Measurements from ENCODE around the gene LAMC2.

Gene LAMC2

DNA sequence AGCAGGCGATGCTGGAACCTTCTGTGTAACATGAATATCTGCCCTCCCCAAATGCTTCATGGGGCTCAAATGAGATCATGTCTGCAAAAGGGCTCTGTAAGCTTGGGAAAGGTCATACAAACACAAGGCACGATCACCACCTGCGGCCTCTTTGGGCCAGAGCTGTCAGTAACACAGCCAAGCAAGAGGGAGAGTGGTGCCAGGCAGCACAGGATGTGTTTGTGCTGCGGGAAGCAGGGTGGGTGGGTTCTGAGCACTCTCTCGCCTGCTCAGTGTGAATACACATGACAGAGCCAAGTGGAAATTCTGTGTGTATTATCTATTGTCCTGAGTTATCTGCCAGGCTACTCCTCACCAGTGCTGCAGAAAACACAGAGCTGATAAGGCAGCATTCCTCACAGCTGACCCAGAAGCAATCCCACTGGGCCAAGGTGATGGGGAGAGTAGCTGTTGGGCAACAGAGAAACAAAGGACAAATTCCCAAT, 101.2 kb downstream of the LAMC2 start:
- H3K79me2 ChIP-seq (ENCODE audit: insufficient read depth, low read length), result no peaks in the 10 kb centered on the region
- H3K27me3 ChIP-seq (ENCODE audit: insufficient read depth, low read length, poor library complexity, severe bottlenecking), result no peaks in the 10 kb centered on the region
- H3K9ac ChIP-seq (ENCODE audit: low read depth, low read length, poor library complexity, severe bottlenecking), result no peak overlapping the region
- no peak overlapping the region for H3K4me2 ChIP-seq (ENCODE audit: low read depth, low read length, poor library complexity, severe bottlenecking)
- H3K9me2 ChIP-seq (replicated peaks; ENCODE audit: low read depth, low read length), result no peaks in the 10 kb centered on the region
- TF ChIP-seq, protein P1, sequence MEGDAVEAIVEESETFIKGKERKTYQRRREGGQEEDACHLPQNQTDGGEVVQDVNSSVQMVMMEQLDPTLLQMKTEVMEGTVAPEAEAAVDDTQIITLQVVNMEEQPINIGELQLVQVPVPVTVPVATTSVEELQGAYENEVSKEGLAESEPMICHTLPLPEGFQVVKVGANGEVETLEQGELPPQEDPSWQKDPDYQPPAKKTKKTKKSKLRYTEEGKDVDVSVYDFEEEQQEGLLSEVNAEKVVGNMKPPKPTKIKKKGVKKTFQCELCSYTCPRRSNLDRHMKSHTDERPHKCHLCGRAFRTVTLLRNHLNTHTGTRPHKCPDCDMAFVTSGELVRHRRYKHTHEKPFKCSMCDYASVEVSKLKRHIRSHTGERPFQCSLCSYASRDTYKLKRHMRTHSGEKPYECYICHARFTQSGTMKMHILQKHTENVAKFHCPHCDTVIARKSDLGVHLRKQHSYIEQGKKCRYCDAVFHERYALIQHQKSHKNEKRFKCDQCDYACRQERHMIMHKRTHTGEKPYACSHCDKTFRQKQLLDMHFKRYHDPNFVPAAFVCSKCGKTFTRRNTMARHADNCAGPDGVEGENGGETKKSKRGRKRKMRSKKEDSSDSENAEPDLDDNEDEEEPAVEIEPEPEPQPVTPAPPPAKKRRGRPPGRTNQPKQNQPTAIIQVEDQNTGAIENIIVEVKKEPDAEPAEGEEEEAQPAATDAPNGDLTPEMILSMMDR (conservative IDR thresholded peaks at IDR 0.05; ENCODE audit: low read length), result no peak
- TF ChIP-seq EZH2phosphoT487 (IDR thresholded peaks at IDR 0.05; ENCODE audit: borderline replicate concordance), result no peak
- no peaks in the 10 kb centered on the region for H3F3A ChIP-seq (ENCODE audit: low read depth)
- no peaks in the 10 kb centered on the region for H3K9me3 ChIP-seq (ENCODE audit: insufficient read depth, low read depth, low read length)
- peak overlapping the region; percentile 41; the same call in 1 of the 2 replicates for H2AFZ ChIP-seq (ENCODE audit: low read length)
- H3K4me3 ChIP-seq (ENCODE audit: low read length, poor library complexity, severe bottlenecking), result no peak overlapping the region
- no peaks in the 10 kb centered on the region for H3K36me3 ChIP-seq (ENCODE audit: insufficient read depth, low read length)
- no peaks in the 10 kb centered on the region for H4K20me1 ChIP-seq (ENCODE audit: insufficient read depth, low read length, poor library complexity, severe bottlenecking)
- no peaks in the 10 kb centered on the region for H3K4me1 ChIP-seq (ENCODE audit: insufficient read depth, low read length, poor library complexity, severe bottlenecking)

DNA sequence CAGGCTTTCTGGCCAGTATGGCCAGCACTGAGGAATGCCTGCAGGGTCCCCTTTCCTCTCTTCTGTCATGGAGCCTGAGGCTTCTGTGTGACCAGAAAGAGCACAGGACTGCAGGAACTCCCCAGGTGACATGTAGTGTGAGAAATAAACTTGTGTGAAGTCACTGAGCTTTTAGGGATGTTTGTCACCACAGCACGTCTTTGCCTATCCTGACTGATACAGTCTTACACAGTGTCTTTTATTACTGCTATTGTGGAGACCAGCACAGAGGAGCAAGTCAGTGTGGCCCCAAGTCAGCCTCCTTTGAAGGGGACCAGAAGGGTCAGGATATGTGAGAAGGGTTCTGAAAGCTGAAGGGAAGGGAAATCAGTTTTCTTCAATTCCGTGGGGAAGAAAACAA, 102.5 kb downstream of the LAMC2 start:
- H2AFZ ChIP-seq (ENCODE audit: low read length), result no peak overlapping the region
- no peaks in the 10 kb centered on the region for H3K4me1 ChIP-seq (ENCODE audit: insufficient read depth, low read length, poor library complexity, severe bottlenecking)
- no peak overlapping the region for H3K4me3 ChIP-seq (ENCODE audit: low read length, poor library complexity, severe bottlenecking)
- H3K27me3 ChIP-seq (ENCODE audit: insufficient read depth, low read length, poor library complexity, severe bottlenecking), result no peaks in the 10 kb centered on the region
- no peaks in the 10 kb centered on the region for H4K20me1 ChIP-seq (ENCODE audit: insufficient read depth, low read length, poor library complexity, severe bottlenecking)
- no peaks in the 10 kb centered on the region for H3K36me3 ChIP-seq (ENCODE audit: insufficient read depth, low read length)
- no peak for TF ChIP-seq EZH2phosphoT487 (IDR thresholded peaks at IDR 0.05; ENCODE audit: borderline replicate concordance)
- TF ChIP-seq, protein P1 (conservative IDR thresholded peaks at IDR 0.05; ENCODE audit: low read length), result no peak
- no peaks in the 10 kb centered on the region for H3K9me3 ChIP-seq (ENCODE audit: insufficient read depth, low read depth, low read length)
- no peaks in the 10 kb centered on the region for H3K79me2 ChIP-seq (ENCODE audit: insufficient read depth, low read length)
- H3K9me2 ChIP-seq (replicated peaks; ENCODE audit: low read depth, low read length), result no peaks in the 10 kb centered on the region
- H3K9ac ChIP-seq (ENCODE audit: low read depth, low read length, poor library complexity, severe bottlenecking), result no peak overlapping the region
- no peak overlapping the region for H3K4me2 ChIP-seq (ENCODE audit: low read depth, low read length, poor library complexity, severe bottlenecking)
- H3F3A ChIP-seq (ENCODE audit: low read depth), result no peaks in the 10 kb centered on the region

DNA sequence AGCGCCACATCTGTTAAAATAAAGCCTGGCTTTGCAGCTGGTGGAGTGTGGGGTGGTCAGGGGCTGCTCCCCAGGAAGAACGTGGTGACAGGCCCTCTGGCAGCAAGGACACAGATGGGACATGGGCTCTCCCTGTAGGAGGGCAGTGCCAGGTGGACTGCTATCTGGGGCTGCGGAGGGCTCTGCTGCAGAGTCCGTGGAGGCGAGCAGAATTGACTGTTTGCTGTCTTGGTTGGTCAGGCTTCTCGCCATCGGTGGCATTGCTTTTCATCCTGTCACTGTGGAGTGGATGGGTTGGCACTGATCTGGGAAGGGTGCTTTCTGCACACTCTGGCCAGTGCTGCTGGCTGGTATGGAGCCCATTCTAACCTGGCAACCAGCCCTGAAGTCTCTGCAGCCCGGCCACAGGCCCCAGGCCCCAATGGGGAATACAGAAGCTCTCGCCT, 103.0 kb downstream of the LAMC2 start:
- H3K79me2 ChIP-seq (ENCODE audit: insufficient read depth, low read length), result no peaks in the 10 kb centered on the region
- no peak overlapping the region for H2AFZ ChIP-seq (ENCODE audit: low read length)
- H3K36me3 ChIP-seq (ENCODE audit: insufficient read depth, low read length), result no peaks in the 10 kb centered on the region
- no peak overlapping the region for H3K9ac ChIP-seq (ENCODE audit: low read depth, low read length, poor library complexity, severe bottlenecking)
- TF ChIP-seq EZH2phosphoT487 (IDR thresholded peaks at IDR 0.05; ENCODE audit: borderline replicate concordance), result no peak
- TF ChIP-seq, protein P1 (conservative IDR thresholded peaks at IDR 0.05; ENCODE audit: low read length), result no peak
- no peaks in the 10 kb centered on the region for H3K9me3 ChIP-seq (ENCODE audit: insufficient read depth, low read depth, low read length)
- H3K4me1 ChIP-seq (ENCODE audit: insufficient read depth, low read length, poor library complexity, severe bottlenecking), result no peaks in the 10 kb centered on the region
- H3K4me2 ChIP-seq (ENCODE audit: low read depth, low read length, poor library complexity, severe bottlenecking), result no peak overlapping the region
- no peaks in the 10 kb centered on the region for H3K27me3 ChIP-seq (ENCODE audit: insufficient read depth, low read length, poor library complexity, severe bottlenecking)
- H3K9me2 ChIP-seq (replicated peaks; ENCODE audit: low read depth, low read length), result no peaks in the 10 kb centered on the region
- no peak overlapping the region for H3K4me3 ChIP-seq (ENCODE audit: low read length, poor library complexity, severe bottlenecking)
- no peaks in the 10 kb centered on the region for H3F3A ChIP-seq (ENCODE audit: low read depth)
- H4K20me1 ChIP-seq (ENCODE audit: insufficient read depth, low read length, poor library complexity, severe bottlenecking), result no peaks in the 10 kb centered on the region

Measured in Loucy (cell line).